ENCODE data around the gene PLCL2. TPM values are rescaled to one million over a fixed set of nuclear protein-coding genes. Genes with fewer than 3 reads are reported as not detected.

Gene PLCL2
- 41.9 and 43.4 TPM in 2 replicates for total RNA-seq

DNA sequence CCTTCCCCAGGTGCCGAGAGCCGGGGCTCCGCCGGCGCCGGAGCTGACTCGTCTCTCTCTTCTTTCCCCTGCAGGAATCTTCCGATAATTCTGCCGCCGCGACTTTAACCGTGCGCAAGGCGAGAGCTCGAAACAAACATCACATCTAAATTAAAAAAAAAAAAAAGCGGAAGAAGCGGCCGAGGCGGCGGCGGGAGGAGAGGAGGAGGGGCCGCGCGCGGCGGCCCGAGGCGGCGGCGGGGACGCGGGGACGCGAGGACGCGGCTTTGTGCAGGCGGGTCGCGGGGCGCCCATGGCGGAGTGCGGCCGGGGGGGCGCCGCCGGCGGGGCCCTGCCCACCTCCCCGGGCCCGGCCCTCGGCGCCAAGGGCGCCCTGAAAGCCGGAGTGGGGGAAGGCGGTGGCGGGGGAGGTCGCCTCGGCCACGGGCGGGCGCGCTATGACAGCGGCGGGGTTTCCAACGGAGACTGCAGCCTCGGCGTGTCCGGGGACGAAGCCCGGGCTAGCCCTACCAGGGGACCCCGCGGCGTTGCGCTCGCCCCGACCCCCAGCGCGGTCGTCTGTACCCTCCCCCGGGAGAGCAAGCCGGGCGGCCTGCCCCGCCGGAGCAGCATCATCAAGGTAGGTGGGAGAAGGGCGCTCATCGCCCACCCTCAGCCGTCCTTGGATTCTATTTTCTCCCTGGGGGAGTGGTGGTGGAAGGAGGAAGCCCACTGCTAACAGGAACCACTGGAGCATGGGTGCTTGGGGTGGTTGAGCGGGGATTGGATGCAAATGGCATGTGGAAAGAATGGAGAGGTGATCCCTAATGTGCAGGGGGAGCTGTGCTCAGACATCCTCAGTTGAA, at the start of gene PLCL2:
PLCL2 (plus strand) TSS at position 208 of the 845 bp plus-strand sequence; CDS start at position 293, 85 bp downstream.

Measured in subcutaneous preadipocyte (primary cell).